Globus pallidus (tissue), 1 donor: ENCODE results near the gene AMOTL1.
"Not testable (repeated sequence)": the region's sequence is repeated elsewhere in the genome, so short reads cannot be mapped to it uniquely, and the experiment has no call there.

Source experiments
- DNase-seq: peaks from one replicate; pipeline ENCODE4 v3.0.0-alpha.2; 2015; ENCODE audit warnings: low spot score

The AMOTL1 gene

GRCh38 chr11:94794287-94795168 is 26.4 kb downstream of the AMOTL1 start:
- DNase-seq, result no peak

- no peak for DNase-seq
Measured at GRCh38 chr11:94795476-94796189, 27.5 kb downstream of the AMOTL1 start.

GRCh38 chr11:94796190-94796580 is 28.0 kb downstream of the AMOTL1 start:
- no peak for DNase-seq

- DNase-seq, result no peak
Measured at GRCh38 chr11:94796863-94797262, 28.7 kb downstream of the AMOTL1 start.

- no peak for DNase-seq
Measured at GRCh38 chr11:94799726-94800125, 31.6 kb downstream of the AMOTL1 start.

- DNase-seq, result peak; percentile 29
Measured at GRCh38 chr11:94800414-94800813, 32.3 kb downstream of the AMOTL1 start.

DNA sequence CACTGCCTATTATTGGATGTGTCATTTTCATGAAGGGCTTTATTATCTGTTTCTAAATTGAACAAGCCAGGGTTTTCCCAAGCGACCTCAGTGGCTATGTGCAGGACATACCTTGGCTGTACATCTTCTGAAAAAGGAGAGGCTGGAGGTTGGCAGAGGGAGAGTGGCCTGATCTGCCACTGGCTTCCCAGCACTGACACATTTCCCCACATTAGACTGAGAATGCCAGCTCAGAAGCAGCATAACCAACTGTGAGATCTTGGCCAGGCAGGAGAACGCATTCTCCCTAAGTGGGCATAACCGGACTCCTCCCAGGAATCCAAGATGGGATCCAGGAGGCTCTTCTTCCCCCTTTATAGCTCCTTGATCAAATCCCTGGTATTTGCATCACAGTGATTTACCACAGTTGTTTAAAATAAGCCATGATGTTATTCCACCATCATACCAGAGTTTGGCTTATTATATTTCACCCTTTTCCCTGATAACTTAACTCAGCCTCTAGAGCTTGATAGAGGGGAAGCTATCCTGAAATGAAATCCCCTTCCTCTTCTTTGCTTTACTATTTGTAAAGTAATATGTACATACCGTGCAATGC is 33.8 kb downstream of the AMOTL1 start:
- no peak for DNase-seq

GRCh38 chr11:94802501-94802900 is 34.3 kb downstream of the AMOTL1 start:
- peak; percentile 66 for DNase-seq

GRCh38 chr11:94803491-94803890 is 35.3 kb downstream of the AMOTL1 start:
- no peak for DNase-seq

DNA sequence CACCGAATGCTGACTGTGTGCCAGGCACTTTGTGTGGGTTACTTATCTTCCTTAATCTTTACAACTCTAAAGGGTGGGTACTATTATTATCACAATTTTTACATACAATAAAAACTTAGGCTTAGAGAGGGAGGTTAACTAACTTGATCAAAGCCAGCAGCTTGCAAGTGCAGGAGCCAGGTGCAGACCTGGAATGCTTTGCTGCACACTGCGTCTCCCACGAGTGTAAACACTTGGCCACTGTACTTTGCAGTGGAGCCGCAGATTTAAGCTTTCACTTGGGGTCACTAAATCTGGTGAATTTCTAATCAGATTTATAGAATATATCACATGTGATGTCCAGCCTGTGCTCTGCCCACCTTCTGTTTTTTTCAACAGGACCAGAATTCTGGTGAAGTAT is 36.7 kb downstream of the AMOTL1 start:
- no peak for DNase-seq

DNA sequence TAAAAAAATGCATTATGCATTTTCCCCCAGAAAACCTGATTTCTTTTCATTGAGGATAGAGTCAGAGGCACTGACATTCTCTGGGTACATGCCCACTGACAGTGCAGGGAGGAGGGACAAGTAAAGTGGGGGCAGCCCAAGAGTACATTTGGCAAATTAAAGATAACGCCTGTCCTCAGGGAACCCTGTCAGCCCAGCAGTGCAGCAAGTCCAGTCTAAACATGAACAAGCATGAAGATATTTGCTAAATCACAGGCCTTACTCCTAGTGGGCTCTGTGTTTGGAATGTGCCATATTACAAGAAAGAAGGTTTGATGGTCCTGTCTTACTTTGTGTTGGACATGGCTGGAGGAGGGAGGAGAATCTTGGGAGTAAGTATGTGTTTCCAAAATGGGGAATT is 37.9 kb downstream of the AMOTL1 start:
- DNase-seq, result no peak

DNA sequence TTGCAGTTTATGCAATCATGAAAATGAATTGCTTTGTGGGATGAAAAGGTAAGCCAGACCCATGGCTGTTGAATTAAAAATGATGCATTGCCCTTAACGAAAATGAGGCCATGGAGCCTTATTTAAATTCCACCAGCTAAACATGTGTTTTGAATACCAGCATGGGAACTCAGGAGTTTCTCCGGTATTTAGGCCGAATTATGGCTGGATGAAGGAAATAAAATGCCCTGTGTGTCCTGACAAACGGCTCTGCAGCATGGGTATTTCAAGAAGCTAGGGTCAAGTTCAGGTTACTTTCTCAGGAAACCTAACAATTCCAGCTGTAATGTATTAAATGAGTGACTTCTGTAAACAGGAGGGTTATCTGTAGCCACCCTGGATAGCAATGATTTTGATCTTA is 38.3 kb downstream of the AMOTL1 start:
- DNase-seq, result no peak

GRCh38 chr11:94809251-94809650 is 41.1 kb downstream of the AMOTL1 start:
- no peak for DNase-seq

DNA sequence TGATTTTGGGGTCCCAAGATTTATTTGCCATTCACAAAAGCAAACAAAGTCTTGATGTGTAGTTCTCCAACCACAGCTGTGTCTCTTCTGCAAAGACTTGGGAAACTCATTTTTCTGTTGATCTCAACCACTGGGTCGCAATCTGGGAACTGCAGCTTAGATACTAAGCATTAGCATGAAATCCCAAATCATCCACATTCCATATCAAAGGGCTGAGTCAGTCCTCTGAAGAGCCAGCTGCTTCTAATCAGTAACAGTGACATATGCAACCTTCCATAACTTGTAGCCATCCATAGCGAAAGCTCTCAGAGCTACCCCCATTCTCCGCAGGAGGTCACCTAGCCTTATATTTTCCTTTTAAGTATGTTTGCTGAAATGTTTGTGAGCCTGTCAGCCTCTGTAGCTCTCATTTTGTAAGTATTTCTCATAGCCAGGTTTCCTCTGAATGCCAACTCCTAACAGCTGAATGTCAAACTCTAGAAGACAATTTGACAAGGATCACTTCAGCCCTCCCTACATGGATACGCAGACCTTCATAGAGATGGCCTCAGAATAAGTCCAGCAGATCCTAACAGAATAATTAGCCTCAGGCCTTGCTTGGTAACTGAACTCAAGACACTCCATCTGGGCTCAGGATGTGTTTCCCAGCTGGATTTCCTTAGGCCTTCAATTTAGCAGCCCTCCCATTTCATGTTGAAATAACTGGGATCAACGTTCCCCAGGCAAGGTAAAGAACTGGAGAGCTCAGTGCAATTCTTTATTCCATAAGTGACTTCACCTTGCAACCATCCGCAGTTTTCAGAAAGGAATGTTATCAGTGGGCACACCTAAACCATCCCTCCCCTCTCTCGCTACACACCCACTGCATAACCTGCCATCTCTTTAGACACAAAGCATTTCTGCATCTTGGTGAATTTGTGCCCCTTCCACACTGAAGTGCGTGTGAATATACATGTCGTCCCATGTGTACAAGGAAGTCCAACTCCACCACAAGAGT is 44.9 kb downstream of the AMOTL1 start:
- not testable (repeated sequence) for DNase-seq

- no peak for DNase-seq
Measured at GRCh38 chr11:94814272-94814976, 46.3 kb downstream of the AMOTL1 start.

DNA sequence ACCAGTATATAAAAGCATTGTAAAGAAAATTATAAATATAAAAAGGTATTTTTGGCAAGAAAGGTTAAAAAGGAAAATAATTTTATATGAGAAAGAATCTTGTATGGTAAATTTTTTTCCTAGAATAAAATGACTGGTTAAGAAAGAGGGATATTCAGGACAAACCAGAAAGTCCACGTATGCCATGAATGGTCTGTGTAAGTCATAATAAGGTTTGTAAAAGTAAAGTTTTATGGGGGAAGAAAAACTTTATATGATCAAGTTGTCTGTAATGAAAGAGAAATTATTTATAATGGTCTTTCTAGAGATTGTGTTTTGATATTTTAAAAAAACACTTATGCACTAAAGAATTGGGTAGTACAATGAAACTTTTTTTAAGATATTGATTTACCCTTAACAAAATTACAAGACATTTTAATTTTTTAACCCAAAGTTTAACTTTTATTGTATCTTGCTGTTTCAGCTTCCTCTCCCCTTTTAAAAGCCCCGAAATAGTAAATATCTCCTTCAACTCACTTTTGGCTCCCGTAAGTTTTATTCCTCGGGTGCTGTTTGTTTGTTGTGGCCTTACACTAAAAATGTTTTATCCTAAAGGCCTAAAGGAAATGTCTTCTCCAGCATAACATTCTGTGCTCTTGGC is 47.7 kb downstream of the AMOTL1 start:
- DNase-seq, result no peak

- DNase-seq, result no peak
Measured at GRCh38 chr11:94820480-94820879, 52.3 kb downstream of the AMOTL1 start.

- no peak for DNase-seq
Measured at GRCh38 chr11:94821439-94821838, 53.3 kb downstream of the AMOTL1 start.

GRCh38 chr11:94822080-94822479 is 53.9 kb downstream of the AMOTL1 start:
- no peak for DNase-seq

- DNase-seq, result no peak
Measured at GRCh38 chr11:94823102-94823732, 55.1 kb downstream of the AMOTL1 start.
